Fibroblast of gingiva (primary cell): ENCODE results near the gene ASB9.
"Not testable (repeated sequence)": the region's sequence is repeated elsewhere in the genome, so short reads cannot be mapped to it uniquely, and the experiment has no call there.

ENCODE experiments used
- DNase-seq: peaks from one replicate; pipeline ENCODE4 v3.0.0-alpha.2; 2011; ENCODE audit warnings: low read depth

Gene ASB9, protein sequence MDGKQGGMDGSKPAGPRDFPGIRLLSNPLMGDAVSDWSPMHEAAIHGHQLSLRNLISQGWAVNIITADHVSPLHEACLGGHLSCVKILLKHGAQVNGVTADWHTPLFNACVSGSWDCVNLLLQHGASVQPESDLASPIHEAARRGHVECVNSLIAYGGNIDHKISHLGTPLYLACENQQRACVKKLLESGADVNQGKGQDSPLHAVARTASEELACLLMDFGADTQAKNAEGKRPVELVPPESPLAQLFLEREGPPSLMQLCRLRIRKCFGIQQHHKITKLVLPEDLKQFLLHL

DNA sequence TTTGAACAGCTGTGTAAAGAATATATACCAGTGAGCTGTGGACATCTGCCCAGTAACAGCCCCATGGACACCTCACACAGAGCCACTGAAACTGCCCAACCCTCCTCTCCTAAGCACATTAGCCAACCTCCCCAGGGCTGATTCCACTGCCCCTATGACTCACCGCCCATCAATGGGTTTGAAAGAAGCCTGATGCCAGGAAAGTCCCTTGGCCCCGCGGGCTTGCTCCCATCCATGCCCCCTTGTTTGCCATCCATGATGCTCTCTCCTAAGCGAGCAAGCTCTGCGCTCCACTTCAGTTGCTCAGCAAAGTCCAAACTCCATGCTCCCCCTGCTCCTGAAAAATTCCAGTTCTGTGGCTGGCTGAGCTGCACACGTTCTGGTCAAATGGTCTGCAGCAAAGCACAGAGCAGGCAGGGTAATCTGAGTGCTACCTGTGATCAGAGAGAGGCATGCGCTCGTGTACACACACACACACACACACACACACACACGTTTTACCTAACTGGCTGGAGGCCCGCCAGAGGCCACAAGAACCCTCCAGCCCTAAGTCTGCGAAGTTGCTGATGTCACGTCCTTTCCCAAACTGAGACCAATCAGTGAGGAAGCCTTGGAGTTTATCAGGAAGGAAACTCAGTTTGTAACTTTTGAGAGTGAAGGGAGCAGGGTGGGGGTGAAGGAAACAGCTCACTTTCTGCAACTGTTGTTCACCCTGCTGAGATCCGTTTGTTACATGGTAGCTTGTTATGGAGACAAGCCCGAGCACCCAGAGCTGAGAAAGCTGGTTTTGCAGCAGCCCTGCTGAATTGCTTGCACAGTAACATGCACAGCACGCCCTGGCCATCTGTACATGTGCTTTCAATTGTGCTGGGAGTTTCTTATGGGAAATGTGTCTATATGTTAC lies at the start of gene ASB9:
Gene ASB9, minus strand, starts transcription at position 466 of the 904 bp plus-strand sequence. Its CDS starts 209 bp downstream, at position 257.
- DNase-seq, result peak; percentile 76

DNA sequence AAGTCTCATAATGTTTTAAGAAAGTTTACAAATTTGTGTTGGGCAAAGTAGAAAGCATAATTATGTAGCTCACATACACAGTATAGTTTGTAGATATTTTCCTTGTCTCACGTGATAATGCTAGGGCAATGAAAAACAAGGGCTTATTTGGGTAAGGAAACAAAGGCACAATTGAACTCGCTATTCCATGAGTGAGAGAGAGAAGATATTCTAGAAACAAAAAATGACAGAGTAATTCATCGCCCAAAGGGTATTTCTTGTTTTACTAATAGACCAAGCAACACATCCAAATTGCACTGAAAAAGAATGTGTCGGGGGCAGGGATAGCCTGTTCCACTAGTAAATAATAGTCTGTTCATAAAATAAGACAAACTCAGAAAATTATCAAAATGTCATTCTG lies 49.2 kb upstream of the ASB9 start:
- DNase-seq, result no peak

DNA sequence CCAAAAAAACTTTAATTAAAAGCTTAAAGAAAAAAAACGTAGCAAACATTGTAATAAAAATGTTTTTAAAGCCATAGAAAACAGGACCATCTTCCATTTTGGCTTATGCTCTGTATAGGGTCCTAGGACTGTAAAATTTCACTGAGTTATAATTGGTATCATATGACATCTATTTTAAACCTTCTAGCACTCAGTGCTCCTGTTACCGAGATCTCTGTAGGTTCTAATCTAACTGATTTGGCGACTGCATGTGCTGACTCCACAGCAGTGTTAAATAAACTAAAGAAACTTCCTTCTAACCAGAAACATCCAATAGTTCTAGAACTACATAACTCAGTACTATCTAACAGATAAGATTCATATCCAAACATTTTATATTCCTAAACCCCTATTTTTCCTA lies 45.6 kb upstream of the ASB9 start, which contains the start of gene ASB11:
Gene ASB11, minus strand, starts transcription at position 132 of the 400 bp plus-strand sequence. Its CDS starts 35 bp downstream, at position 97.
- no peak for DNase-seq

DNA sequence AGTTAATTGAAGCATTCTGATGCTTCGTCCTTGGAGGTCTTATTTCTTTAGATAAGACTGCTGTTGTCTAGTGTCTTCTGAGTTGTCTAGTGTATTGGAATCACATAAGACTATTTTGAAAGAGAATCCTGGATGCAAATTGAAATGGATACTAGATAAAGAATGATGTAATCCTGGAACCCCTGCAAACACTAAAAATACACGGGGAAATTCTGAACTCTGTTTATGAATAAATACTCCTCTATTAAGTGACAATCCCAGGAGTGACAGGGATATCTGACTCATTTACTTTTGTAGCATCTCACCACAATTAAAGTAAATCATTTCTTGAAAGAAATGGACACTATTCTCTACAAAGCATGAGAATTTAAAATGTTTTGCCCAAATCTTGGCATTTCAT lies 44.6 kb upstream of the ASB9 start:
- DNase-seq, result no peak

DNA sequence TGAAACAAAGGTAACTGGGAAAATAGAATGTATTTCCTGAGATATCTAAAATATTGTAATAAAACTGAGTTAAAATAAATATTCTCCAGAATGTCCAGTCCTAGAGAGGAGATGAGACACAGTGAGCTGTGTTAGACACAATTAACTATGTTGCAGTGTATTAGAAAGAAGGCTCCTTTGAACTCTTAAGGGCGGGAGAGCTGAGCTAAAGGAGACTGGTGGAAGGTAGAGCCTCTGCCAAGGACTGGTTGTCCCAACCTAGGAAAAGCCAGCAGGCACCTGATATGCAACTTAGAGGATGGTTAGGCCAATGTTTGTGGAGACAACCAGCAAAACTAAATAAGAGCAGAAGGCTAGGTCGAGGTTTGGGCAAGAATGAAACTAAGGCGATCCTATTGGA lies 41.2 kb upstream of the ASB9 start:
- DNase-seq, result no peak

DNA sequence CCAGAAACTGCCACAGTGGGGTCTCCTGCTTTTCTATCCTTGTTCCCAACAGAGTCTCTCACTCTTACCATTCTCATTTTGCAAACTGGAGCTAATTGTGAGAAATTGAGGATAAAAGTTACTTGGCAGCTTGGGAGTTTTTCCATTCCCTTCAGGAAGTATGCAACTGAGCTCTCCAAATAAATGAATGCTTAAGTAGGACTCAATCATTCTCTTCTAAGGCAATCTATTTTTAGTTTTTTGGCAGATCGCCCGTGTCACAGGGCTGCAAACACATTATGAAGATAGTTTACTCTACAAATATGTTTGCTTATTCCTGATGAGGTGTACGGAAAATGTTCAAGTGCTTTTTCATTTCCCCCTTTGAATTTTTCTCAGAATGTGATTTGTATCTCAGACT lies 40.2 kb upstream of the ASB9 start:
- DNase-seq, result peak; percentile 82

DNA sequence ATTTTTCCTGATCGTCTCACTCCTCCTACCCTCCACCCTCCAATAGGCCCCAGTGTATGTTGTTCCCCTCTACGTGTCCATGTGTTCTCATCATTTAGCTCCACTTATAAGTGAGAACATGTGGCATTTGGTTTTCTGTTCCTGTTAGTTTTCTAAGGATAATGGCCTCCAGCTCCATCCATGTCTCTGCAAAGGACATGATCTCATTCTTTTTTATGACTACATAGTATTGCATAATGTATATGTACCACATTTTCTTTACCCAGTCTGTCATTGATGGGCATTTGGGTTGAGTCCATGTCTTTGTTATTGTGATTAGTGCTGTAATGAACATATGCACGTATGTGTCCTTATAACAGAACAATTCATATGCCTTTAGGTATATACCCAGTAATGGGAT lies 36.0 kb upstream of the ASB9 start:
- not testable (repeated sequence) for DNase-seq

DNA sequence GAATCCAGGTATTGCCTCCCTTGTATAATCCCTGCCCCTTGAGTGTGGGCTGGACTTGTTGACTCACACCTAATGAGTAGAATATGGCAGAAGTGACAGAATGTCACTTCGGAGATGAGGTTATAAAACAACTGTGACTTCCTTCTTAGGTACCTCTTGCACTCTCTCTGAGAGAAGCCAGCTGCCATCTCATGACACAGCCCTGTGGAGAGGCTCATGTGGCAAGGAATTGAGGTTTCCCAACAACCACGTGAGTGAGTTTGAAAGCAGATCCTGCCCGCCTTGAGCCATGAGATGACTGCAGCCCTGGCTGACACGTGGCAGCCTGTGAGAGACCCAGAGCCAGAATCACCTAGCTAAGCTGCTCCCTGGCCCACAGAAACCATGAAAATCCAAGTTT lies 32.0 kb upstream of the ASB9 start:
- peak; percentile 71 for DNase-seq

DNA sequence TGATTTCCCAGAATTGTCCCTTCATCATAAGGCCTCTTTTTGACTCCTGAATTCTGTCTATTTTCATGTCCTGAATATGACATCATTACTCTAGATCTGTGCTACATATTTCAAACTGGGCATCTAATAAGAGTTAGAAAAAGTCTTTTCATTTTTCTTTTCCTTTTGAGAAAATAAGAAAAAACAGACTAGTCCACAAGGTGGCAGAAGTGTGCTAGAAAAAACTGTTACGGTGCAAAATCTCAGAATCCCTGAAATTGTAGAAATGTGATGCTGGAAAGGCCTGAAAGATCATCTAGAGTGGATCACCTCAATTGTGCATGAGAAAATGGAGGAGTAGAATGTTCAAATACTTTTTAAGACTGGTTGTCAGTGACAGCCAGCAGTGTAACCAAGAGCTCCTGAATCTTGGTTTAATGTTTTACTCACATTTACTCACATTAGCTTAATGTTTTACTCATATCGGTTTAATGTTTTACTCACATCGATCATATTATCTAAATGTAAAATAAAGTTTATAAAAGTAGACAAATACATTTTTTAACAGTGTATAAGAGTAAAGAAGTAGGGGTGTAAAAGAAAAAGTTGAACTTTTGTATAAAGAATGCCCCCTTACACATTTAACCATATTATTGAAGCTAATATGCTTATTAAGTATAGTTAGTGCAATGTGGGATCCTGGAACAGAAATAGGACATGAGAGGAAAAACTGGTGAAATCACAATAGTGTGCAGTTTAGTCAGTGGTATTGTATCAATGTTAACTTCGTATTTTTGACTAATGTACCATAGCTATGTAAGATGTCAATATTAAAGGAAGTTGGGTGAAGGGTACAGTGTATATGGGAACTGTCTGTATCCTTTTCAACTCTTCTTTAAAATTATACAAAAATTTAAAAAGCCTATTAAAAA lies 30.3 kb upstream of the ASB9 start:
- peak; percentile 3 for DNase-seq

DNA sequence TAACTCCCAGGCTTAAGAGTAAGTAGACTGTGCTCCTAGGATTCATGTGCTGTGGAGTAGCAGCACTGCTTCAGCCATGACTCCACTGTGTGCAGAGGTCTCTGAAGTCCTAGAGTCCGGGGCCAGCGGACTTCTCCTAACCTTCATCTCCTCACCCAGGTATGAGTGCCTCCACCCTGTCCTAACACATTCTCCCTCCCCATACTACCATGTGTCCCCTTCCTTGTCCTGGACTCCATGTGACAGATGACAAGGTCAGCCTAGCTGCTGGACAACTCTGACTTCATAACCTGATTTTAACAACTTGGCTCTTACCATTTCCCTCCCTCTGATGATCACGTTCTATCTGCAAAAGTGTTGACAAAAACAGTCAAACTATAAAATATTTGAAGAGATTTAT lies 28.9 kb upstream of the ASB9 start:
- no peak for DNase-seq

DNA sequence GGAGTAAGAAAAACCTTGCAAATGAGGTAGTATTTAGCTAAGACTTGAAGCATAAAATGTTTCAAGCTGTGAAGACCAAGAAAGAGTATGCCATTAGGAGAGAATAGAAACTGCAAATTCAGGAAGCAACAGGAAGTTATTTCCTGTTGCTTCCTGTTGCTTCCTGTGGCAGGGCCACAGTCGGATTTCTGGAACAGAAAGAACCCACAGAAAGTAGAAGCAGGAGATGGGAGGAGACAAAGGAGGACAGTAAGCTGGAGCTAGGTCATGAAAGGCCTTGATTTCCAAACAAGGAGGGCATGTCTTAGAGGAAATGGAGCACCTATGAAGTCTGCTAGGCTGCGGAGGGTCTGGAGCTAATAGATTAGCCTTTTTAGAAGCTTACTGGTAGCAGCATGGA lies 28.3 kb upstream of the ASB9 start:
- DNase-seq, result no peak

DNA sequence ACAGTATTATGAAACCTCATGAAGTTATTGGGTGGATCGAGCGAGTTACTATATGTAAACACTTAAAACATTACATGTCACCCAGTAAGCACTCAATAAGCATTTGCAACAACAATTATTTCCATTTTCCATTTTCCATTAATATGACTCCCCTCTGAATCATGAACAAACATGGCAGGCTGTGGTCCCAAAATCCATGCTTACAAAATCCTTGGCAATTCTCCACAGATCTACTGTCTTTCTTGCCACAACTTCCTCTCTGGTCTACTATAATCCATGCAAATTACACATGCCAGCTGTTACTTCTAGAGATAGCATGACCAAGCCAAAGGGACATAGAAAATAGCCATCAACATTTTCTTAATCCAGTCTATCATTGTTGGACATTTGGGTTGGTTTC lies 23.6 kb upstream of the ASB9 start:
- DNase-seq, result no peak

DNA sequence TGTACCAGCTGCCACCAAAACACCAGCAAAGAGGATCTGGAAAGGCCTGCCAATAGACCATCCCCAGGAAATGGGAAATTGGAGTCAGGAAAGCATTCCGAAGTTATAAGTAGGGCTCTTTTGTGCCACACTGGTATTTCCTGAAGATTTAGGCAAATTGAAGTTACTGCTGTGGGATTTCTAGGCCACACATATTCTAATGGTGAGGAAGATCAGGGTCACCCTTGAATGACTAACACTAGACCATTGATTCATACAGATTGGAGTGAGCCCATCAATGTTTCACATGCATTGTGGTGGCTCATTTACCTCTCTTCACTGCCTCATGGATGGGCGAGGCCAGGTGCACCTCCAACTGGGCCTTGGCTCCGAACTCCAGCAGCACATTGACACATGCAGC lies 23.0 kb upstream of the ASB9 start:
- DNase-seq, result no peak

DNA sequence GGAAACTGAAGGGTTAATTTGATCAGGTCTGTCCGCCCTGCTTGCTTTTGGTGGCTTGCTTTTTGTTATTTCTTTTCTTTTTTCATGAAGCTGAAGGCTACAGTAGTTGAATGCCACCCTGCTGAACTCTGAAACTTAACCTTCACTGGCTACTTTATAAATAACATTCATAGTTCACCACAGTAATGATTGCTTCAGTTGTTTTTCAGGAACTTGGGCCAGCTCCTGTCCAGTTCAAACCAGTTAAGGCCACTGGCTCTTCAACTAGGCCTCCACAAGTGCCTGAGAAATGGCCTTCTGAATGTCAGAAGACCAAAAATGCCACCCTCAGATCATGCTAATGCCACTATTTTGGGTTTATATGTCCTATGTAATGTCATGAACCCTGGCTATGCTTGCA lies 7.7 kb upstream of the ASB9 start:
- DNase-seq, result peak; percentile 32

DNA sequence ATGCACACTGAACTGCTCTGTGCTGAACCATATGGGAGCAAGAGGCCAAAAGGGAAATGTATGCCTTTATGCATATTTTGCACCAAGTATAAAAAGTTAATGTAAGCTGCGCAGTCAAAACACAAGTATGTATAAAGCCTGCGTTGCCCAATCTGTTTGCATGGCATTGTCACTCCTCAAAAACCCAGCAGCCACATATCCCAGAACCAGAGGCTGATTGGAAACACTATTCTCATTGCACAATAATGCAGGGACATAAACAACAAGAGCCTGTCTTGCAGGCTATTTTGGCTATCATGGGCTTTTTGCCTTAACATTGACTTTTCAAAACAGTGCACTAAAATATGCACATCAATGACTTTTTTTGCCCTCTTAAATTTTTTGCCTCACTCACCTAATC lies 5.1 kb upstream of the ASB9 start:
- peak; percentile 79 for DNase-seq

DNA sequence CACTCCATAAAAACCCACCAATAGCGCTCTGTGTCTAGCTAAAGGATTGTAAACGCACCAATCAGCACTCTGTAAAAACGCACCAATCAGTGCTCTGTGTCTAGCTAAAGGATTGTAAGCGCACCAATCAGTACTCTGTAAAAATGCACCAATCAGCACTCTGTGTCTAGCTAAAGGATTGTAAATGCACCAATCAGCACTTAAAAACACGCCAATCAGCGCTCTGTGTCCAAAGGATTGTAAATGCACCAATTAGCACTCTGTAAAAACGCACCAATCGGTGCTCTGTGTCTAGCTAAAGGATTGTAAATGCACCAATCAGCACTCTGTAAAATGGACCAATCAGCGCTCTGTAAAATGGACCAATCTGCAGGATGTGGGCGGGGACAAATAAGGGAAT lies 3.4 kb upstream of the ASB9 start:
- DNase-seq, result not testable (repeated sequence)

DNA sequence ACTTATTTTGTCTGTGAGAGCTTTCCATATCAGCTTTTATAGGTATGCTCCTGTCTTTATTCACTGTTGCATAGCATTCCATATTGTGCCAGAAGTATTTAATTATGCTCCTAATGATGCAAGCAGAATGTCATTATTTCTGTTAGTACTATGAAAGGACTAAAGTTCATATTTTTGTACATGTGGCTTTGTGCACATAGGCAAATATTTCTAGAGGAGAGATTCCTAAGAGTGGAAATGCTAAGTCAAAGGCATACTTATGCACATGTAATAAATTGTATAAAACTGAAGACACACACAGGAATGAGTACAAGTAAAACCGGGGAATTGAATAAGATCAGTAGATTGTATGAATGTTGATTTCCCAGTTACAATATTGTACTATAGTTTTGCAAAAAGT lies 1.9 kb upstream of the ASB9 start:
- DNase-seq, result no peak

DNA sequence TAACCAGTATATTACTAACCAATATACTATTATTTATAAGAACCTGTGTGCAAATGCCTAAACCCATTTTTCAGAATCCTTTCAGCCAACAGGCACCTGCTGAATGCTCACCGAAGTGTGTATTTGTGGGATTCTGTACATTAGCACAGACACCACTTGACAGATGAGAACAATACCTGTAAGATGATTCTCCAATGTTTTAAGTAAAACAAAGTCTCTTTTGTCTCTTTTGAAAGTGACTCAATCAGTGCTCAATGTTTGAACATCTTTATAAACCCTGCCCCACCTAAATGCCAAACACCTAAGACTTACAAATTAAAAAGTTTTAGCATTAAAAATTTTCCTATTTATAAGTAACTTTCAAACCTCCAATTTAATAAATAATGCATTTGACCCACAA lies 763 bp downstream of the ASB9 start:
- no peak for DNase-seq

DNA sequence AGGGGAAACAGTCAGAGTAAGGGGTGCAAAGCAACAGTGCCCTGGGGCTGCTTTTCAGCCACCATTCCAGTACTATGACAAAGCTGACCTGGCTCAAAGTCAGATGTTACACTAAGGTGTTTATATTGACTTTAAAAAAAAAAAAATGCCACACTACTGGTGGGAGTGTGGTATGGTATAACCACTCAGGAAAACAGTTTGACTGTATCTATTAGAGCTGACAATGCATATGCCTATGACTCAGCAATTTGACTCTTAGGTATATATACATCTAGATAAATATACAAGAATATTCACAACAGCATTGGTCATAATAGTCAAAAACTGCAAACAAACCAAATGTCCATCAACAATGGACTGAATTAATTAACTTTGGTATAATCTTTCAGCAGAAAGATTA lies 15.0 kb downstream of the ASB9 start:
- DNase-seq, result no peak

DNA sequence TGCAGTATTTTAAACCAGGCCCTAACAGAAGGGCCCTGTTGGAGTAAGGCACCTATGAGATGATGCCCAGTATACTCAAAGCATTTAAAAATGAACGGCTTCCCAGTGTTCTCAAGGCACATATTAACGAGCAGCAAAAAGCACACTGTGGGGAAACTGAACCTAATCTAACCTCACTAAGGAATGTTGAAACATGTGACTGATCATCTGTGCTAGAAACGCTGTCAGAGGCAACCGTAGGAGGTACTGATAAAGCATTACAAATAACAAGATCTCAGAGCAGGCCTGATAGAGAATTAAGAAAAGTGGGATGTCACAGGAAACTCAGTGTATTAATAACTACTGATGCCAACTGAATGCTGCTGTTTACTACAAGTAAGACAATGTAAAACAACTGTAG lies 24.0 kb downstream of the ASB9 start:
- DNase-seq, result no peak

DNA sequence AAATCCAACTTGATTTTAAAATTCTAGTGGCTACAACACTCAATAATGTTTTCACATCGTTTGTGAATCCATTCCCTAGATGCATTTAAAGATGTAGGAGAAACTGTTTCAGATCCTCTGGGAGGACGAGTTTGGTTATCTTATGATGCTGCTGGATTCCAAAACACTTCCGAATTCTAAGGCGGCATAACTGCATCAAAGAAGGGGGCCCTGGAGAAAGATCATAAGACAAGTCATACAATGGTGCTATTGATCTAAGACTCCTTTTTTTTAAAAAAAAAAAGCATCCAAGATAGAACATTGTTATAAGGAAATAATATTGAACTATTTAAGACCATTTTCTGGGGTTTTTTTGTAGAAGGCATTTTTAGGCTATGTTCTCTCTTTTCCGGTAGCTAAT lies 25.5 kb downstream of the ASB9 start:
- no peak for DNase-seq

DNA sequence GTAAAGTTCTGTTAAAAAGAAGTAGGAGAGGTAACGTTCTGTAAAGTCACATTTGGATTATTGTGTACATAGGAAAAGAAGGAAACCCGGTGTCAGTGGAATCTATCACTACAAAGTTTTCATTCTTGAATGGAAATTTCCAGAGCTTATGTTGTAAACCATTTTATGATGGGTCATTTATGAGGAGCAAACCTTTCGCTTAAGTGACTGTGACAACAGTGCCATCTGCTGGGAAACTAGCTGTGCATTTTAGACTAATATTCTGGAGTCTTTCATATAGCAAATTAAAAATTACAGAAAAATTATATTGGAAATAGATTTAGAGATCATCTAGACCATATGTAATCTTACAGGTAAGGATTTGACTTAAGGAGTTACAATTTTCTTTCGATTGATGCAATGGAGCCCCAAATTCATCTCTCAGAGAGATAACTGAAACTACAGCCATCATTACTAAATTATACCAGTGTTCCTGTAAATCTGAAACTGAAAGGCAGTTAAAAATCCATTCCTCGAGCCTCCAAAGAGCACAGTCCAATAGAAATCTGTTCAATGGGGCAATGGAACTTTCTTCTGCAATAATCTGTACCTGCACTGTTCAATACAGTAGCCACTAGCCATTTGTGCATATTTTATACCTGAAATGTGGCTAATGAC lies 26.9 kb downstream of the ASB9 start:
- peak; percentile 32 for DNase-seq
